A673 (cell line): ENCODE measurements around the gene HBA1. TPM values are rescaled to one million over a fixed set of nuclear protein-coding genes. Genes with fewer than 3 reads are reported as not detected.

Experiments
- BruUV-seq: library from RNA; stranded (reverse); fragments of 400-500 nt; replicated peaks from 2 replicates; lab custom pipeline; 2021; lab: Mats Ljungman, UMichigan
- CTCF ChIA-PET: fragments of 300-600 bp; sonication (Branson Sonifier 250); formaldehyde crosslinking; loops from one replicate; lab custom pipeline; 2022; ENCODE audit warnings: antibody characterized with exemption; lab: Charles Lee
- POLR2A ChIA-PET: fragments of 300-600 bp; sonication (Branson Sonifier 250); formaldehyde crosslinking; loops from one replicate; lab custom pipeline; 2022; ENCODE audit warnings: antibody characterized with exemption; ENCODE audit not compliant: low non-redundant PET; lab: Charles Lee
- DNase-seq: peaks from one replicate; pipeline ENCODE4 v3.0.0-alpha.2; 2015; ENCODE audit warnings: low spot score
- H3K27ac ChIP-seq: fragments of 200-600 bp; sonication (generic); 2 replicates; pipeline ENCODE4 v1.5.1; 2016; ENCODE audit warnings: mixed run types, low read depth, mild to moderate bottlenecking, mixed read lengths, antibody characterized with exemption, low read length; ENCODE audit not compliant: poor library complexity, severe bottlenecking
- H3K27me3 ChIP-seq: fragments of 200-600 bp; sonication (generic); replicated peaks from 2 replicates; pipeline ENCODE4 v1.6.1; 2017; ENCODE audit warnings: mixed run types, low read depth, mild to moderate bottlenecking, mixed read lengths, antibody characterized with exemption, low read length; ENCODE audit not compliant: insufficient read depth, poor library complexity
- H3K36me3 ChIP-seq: fragments of 200-600 bp; sonication (generic); 2 replicates; pipeline ENCODE4 v1.6.1; 2016; ENCODE audit warnings: mixed run types, mild to moderate bottlenecking, mixed read lengths, antibody characterized with exemption, low read length; ENCODE audit not compliant: insufficient read depth, poor library complexity, severe bottlenecking
- H3K4me1 ChIP-seq: fragments of 200-600 bp; sonication (generic); 2 replicates; pipeline ENCODE4 v1.6.1; 2017; ENCODE audit warnings: mixed run types, mild to moderate bottlenecking, mixed read lengths, antibody characterized with exemption, low read length; ENCODE audit not compliant: insufficient read depth, poor library complexity, severe bottlenecking
- H3K4me3 ChIP-seq: fragments of 200-600 bp; sonication (generic); 2 replicates; pipeline ENCODE4 v1.5.1; 2016; ENCODE audit warnings: low read depth, mixed run types, mild to moderate bottlenecking, mixed read lengths, low read length; ENCODE audit not compliant: poor library complexity, severe bottlenecking
- H3K9me3 ChIP-seq: fragments of 200-600 bp; sonication (generic); 2 replicates; pipeline ENCODE4 v1.6.1; 2016; ENCODE audit warnings: mixed run types, low read depth, mild to moderate bottlenecking, mixed read lengths, antibody characterized with exemption, low read length; ENCODE audit not compliant: poor library complexity, severe bottlenecking
- EZH2 ChIP-seq: fragments of 200-600 bp; sonication (generic); IDR thresholded peaks from 2 replicates; pipeline ENCODE4 v1.6.1; 2017; ENCODE audit warnings: borderline replicate concordance, low read depth, mild to moderate bottlenecking, mixed read lengths, antibody characterized with exemption, low read length; ENCODE audit not compliant: poor library complexity, severe bottlenecking
- intact Hi-C: fragments of 100-400 bp; cut with micrococcal nuclease; formaldehyde crosslinking; loops from one replicate; pipeline ENCODE4 v1.10.0; 2022; ENCODE audit not compliant: unreplicated experiment
- total RNA-seq: library from RNA; stranded (reverse); gene quantifications from 2 replicates; pipeline ENCODE4 v1.2.3, GENCODE V29; 2021
- TF ChIP-seq, protein P1 (sequence below): fragments of 300-800, 200-600 bp; sonication (generic); conservative IDR thresholded peaks from 2 replicates; pipeline ENCODE4 v1.5.1; 2017; ENCODE audit warnings: low read depth, mild to moderate bottlenecking, antibody characterized with exemption, low read length, moderate library complexity, mixed read lengths

HBA1 gene
- total RNA-seq, 1 experiment from 2014 or later: 5.9 TPM

DNA sequence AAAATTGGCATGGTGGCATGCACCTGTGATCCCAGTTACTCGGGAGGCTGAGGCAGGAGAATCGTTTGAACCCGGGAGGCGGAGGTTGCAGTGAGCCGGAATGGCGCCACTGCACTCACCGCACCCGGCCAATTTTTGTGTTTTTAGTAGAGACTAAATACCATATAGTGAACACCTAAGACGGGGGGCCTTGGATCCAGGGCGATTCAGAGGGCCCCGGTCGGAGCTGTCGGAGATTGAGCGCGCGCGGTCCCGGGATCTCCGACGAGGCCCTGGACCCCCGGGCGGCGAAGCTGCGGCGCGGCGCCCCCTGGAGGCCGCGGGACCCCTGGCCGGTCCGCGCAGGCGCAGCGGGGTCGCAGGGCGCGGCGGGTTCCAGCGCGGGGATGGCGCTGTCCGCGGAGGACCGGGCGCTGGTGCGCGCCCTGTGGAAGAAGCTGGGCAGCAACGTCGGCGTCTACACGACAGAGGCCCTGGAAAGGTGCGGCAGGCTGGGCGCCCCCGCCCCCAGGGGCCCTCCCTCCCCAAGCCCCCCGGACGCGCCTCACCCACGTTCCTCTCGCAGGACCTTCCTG is 3.7 kb downstream of the HBA1 start, which contains the start of gene HBQ1:
HBQ1 (plus strand) TSS at position 359 of the 575 bp plus-strand sequence; CDS start at position 387, 28 bp downstream.
- POLR2A ChIA-PET: no interaction called here
- no peak within 1 kb of the TSS for H3K27ac ChIP-seq
- H3K27me3 ChIP-seq: peaks cover 13% of the 10 kb centered on the region
- TF ChIP-seq EZH2: no peak
- TF ChIP-seq, protein P1, sequence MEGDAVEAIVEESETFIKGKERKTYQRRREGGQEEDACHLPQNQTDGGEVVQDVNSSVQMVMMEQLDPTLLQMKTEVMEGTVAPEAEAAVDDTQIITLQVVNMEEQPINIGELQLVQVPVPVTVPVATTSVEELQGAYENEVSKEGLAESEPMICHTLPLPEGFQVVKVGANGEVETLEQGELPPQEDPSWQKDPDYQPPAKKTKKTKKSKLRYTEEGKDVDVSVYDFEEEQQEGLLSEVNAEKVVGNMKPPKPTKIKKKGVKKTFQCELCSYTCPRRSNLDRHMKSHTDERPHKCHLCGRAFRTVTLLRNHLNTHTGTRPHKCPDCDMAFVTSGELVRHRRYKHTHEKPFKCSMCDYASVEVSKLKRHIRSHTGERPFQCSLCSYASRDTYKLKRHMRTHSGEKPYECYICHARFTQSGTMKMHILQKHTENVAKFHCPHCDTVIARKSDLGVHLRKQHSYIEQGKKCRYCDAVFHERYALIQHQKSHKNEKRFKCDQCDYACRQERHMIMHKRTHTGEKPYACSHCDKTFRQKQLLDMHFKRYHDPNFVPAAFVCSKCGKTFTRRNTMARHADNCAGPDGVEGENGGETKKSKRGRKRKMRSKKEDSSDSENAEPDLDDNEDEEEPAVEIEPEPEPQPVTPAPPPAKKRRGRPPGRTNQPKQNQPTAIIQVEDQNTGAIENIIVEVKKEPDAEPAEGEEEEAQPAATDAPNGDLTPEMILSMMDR: peak; percentile 53
- peaks cover 23% of the 10 kb centered on the region for H3K4me1 ChIP-seq
- BruUV-seq: no TSS peak
- no peaks in the 10 kb centered on the region for H3K36me3 ChIP-seq
- H3K9me3 ChIP-seq: no peaks in the 10 kb centered on the region
- DNase-seq: peak; percentile 65
- peak within 1 kb of the TSS; percentile 52 for H3K4me3 ChIP-seq
- intact Hi-C loops: loop anchor here (2.0 kb wide), 1 partner anchor 63 kb away; no protein-coding TSS in a partner anchor
- CTCF ChIA-PET: interaction anchor here (0.6 to 1.3 kb wide), 4 partner anchors 63 to 115 kb away, joined by 3 to 10 read pairs (median 4); no protein-coding TSS in a partner anchor

DNA sequence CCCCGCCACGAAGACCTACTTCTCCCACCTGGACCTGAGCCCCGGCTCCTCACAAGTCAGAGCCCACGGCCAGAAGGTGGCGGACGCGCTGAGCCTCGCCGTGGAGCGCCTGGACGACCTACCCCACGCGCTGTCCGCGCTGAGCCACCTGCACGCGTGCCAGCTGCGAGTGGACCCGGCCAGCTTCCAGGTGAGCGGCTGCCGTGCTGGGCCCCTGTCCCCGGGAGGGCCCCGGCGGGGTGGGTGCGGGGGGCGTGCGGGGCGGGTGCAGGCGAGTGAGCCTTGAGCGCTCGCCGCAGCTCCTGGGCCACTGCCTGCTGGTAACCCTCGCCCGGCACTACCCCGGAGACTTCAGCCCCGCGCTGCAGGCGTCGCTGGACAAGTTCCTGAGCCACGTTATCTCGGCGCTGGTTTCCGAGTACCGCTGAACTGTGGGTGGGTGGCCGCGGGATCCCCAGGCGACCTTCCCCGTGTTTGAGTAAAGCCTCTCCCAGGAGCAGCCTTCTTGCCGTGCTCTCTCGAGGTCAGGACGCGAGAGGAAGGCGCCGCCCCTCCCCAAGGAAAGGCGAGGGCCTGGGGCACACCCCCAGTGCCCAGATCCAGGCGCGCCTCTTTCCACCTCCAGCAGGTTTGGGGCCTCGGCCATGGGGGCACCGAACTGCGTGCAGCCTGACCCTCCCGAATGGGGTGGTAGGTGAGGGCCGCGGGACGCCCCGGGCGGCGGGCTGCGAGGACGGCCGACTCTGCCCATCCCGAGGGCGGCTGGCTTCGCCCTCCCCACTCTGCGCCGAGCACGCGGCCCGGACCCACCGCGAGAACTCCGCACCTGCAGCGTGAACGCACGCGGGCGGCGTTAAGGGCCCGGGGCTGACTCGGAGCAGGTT is 4.4 kb downstream of the HBA1 start:
- H3K4me1 ChIP-seq: peaks cover 19% of the 10 kb centered on the region
- no peaks in the 10 kb centered on the region for H3K36me3 ChIP-seq
- H3K9me3 ChIP-seq: no peaks in the 10 kb centered on the region
- no TSS peak for BruUV-seq
- ChIA-PET CTCF (interaction anchor here (0.6 to 1.3 kb wide), 4 partner anchors 63 to 115 kb away, joined by 3 to 10 read pairs (median 4); no protein-coding TSS in a partner anchor), POLR2A (no interaction called here)
- intact Hi-C loops: loop anchor here (1.0 to 2.0 kb wide), 3 partner anchors 64 to 116 kb away; no protein-coding TSS in a partner anchor
- H3K27me3 ChIP-seq: peaks cover 13% of the 10 kb centered on the region
- H3K4me3 ChIP-seq: peak overlapping the region; percentile 52
- peak; percentile 92 for DNase-seq
- no peak overlapping the region for H3K27ac ChIP-seq
- no peak for TF ChIP-seq EZH2
- TF ChIP-seq, protein P1: no peak

DNA sequence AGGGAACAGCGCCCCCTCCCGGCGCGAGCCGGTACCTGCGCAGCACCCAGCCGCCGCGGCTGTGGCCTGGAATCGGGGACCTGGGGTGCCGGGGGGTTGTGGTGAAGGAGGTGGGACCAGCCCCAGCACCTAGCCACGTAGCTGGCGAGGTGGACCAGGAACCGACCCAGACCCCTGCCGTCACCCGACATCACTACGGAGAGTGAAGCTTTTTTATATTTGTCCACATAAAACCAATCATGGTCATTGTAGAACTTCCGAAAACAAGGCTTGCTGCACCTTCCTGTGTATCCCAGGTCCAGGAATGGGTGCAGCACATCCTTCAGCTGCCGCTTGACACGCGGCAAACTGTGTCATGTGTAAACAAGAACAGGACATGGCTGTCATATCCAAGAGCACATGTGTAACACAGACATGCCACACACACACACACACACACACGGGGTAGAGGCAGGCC is 5.1 kb downstream of the HBA1 start:
- no TSS peak for BruUV-seq
- H3K4me1 ChIP-seq: peaks cover 19% of the 10 kb centered on the region
- no peaks in the 10 kb centered on the region for H3K9me3 ChIP-seq
- ChIA-PET CTCF (interaction anchor here (0.5 to 0.6 kb wide), 2 partner anchors 50 to 84 kb away, joined by 3 to 4 read pairs; no protein-coding TSS in a partner anchor), POLR2A (no interaction called here)
- intact Hi-C loops: loop anchor here (1.0 to 2.0 kb wide), 3 partner anchors 65 to 116 kb away; no protein-coding TSS in a partner anchor
- H3K4me3 ChIP-seq: peak overlapping the region; percentile 52
- no peak overlapping the region for H3K27ac ChIP-seq
- TF ChIP-seq, protein P1: peak; percentile 95
- TF ChIP-seq EZH2: no peak
- peaks cover 13% of the 10 kb centered on the region for H3K27me3 ChIP-seq
- DNase-seq: no peak
- H3K36me3 ChIP-seq: no peaks in the 10 kb centered on the region
